ENCODE measurements around the gene PLEKHM2. TPM values are rescaled to one million over a fixed set of nuclear protein-coding genes. Genes with fewer than 3 reads are reported as not detected.

Gene PLEKHM2
- total and polyA plus RNA-seq, 4 donors = 23.9 to 81.7 (median 74.5) TPM

GRCh38 chr1:15681349-15682292 lies 2.5 kb upstream of the PLEKHM2 start:
- Histone ChIP-seq H3K9me3 (ENCODE audit: control insufficient read depth, low read length) (no peaks in the 10 kb centered on the region), H3K27ac (ENCODE audit: low read depth in 1 of 2, low read length in 2 of 2) (no peak overlapping the region), H3K27me3 (ENCODE audit: control insufficient read depth in 1 of 2, insufficient read depth in 2 of 2, low read length in 1 of 2) (no peaks in the 10 kb centered on the region), H3K4me3 (ENCODE audit: low read length in 2 of 2) (no peak overlapping the region), H3K36me3 (ENCODE audit: control insufficient read depth in 1 of 2, insufficient read depth in 2 of 2, low read length in 1 of 2) (no peaks in the 10 kb centered on the region), H3K4me1 (ENCODE audit: control insufficient read depth in 1 of 2, insufficient read depth in 2 of 2, low read length in 2 of 2) (no peaks in the 10 kb centered on the region)
- intact Hi-C loops (cut with DNase I) = loop anchor here in 1 of 2 donors (10.0 kb wide), 1 partner anchor 67 kb away; the partner anchor contains the start of gene DDI2
- ATAC-seq (ENCODE audit: low FRiP score) (no peak), DNase-seq (no peak)
- 86% methylated on average over 12 of the region's 12 CpGs for WGBS, 2 donors

GRCh38 chr1:15682936-15683341 lies 1.2 kb upstream of the PLEKHM2 start:
- DNase-seq (no peak), ATAC-seq (ENCODE audit: low FRiP score) (peak; percentile 4)
- 91% methylated on average over 4 of the region's 4 CpGs for WGBS, 2 donors
- intact Hi-C loops (cut with DNase I) = loop anchor here in 1 of 2 donors (10.0 kb wide), 1 partner anchor 68 kb away; the partner anchor contains the start of gene DDI2
- no peaks in the 10 kb centered on the region for H3K36me3 ChIP-seq (ENCODE audit: control insufficient read depth in 1 of 2, insufficient read depth in 2 of 2, low read length in 1 of 2)
- H3K4me3 ChIP-seq (ENCODE audit: low read length in 2 of 2) = no peak overlapping the region
- no peaks in the 10 kb centered on the region for H3K9me3 ChIP-seq (ENCODE audit: control insufficient read depth, low read length)
- H3K4me1 ChIP-seq (ENCODE audit: control insufficient read depth in 1 of 2, insufficient read depth in 2 of 2, low read length in 2 of 2) = no peaks in the 10 kb centered on the region
- H3K27me3 ChIP-seq (ENCODE audit: control insufficient read depth in 1 of 2, insufficient read depth in 2 of 2, low read length in 1 of 2) = no peaks in the 10 kb centered on the region
- no peak overlapping the region for H3K27ac ChIP-seq (ENCODE audit: low read depth in 1 of 2, low read length in 2 of 2)

- Histone ChIP-seq H3K27ac (ENCODE audit: low read depth in 1 of 2, low read length in 2 of 2) (peak overlapping the region; percentile 86 to 91), H3K4me1 (ENCODE audit: control insufficient read depth in 1 of 2, insufficient read depth in 2 of 2, low read length in 2 of 2) (no peaks in the 10 kb centered on the region), H3K4me3 (ENCODE audit: low read length in 2 of 2) (peak overlapping the region; percentile 77 to 98), H3K9me3 (ENCODE audit: control insufficient read depth, low read length) (no peaks in the 10 kb centered on the region), H3K27me3 (ENCODE audit: control insufficient read depth in 1 of 2, insufficient read depth in 2 of 2, low read length in 1 of 2) (no peaks in the 10 kb centered on the region), H3K36me3 (ENCODE audit: control insufficient read depth in 1 of 2, insufficient read depth in 2 of 2, low read length in 1 of 2) (no peaks in the 10 kb centered on the region)
- no peak for DNase-seq
- ATAC-seq (ENCODE audit: low FRiP score) = no peak
- WGBS, 2 donors = 38 to 47% methylated on average over 16 to 18 of the region's 18 CpGs
- intact Hi-C loops (cut with DNase I) = loop anchor here in 1 of 2 donors (10.0 kb wide), 1 partner anchor 69 kb away; the partner anchor contains the start of gene DDI2
Observed at GRCh38 chr1:15683345-15684039, 628 bp upstream of the PLEKHM2 start.

- DNase-seq (peak; percentile 71 to 82), ATAC-seq (ENCODE audit: low FRiP score) (peak; percentile 35)
- Histone ChIP-seq H3K4me1 (ENCODE audit: control insufficient read depth in 1 of 2, insufficient read depth in 2 of 2, low read length in 2 of 2) (no peaks in the 10 kb centered on the region), H3K36me3 (ENCODE audit: control insufficient read depth in 1 of 2, insufficient read depth in 2 of 2, low read length in 1 of 2) (no peaks in the 10 kb centered on the region), H3K27ac (ENCODE audit: low read depth in 1 of 2, low read length in 2 of 2) (peak overlapping the region; percentile 18 to 91), H3K4me3 (ENCODE audit: low read length in 2 of 2) (peak overlapping the region; percentile 77 to 98), H3K27me3 (ENCODE audit: control insufficient read depth in 1 of 2, insufficient read depth in 2 of 2, low read length in 1 of 2) (no peaks in the 10 kb centered on the region), H3K9me3 (ENCODE audit: control insufficient read depth, low read length) (no peaks in the 10 kb centered on the region)
- 1% methylated on average over 39 to 72 of the region's 72 CpGs for WGBS, 2 donors
- intact Hi-C loops (cut with DNase I) = loop anchor here in 1 of 2 donors (10.0 kb wide), 1 partner anchor 70 kb away; the partner anchor contains the start of gene DDI2
Observed at GRCh38 chr1:15684468-15685291, 560 bp downstream of the PLEKHM2 start.

- H3K27ac ChIP-seq (ENCODE audit: low read depth in 1 of 2, low read length in 2 of 2) = peak overlapping the region in 1 of 2 donors; percentile 39
- no peaks in the 10 kb centered on the region for H3K27me3 ChIP-seq (ENCODE audit: control insufficient read depth in 1 of 2, insufficient read depth in 2 of 2, low read length in 1 of 2)
- ATAC-seq (ENCODE audit: low FRiP score) (no peak), DNase-seq (no peak)
- H3K4me3 ChIP-seq (ENCODE audit: low read length in 2 of 2) = peak overlapping the region in 1 of 2 donors; percentile 31
- H3K36me3 ChIP-seq (ENCODE audit: control insufficient read depth in 1 of 2, insufficient read depth in 2 of 2, low read length in 1 of 2) = no peaks in the 10 kb centered on the region
- no peaks in the 10 kb centered on the region for H3K4me1 ChIP-seq (ENCODE audit: control insufficient read depth in 1 of 2, insufficient read depth in 2 of 2, low read length in 2 of 2)
- H3K9me3 ChIP-seq (ENCODE audit: control insufficient read depth, low read length) = no peaks in the 10 kb centered on the region
- WGBS, 2 donors = 18 to 20% methylated on average over 4 of the region's 4 CpGs
- intact Hi-C loops (cut with DNase I) = loop anchor here in 1 of 2 donors (10.0 kb wide), 1 partner anchor 71 kb away; the partner anchor contains the start of gene DDI2
Observed at GRCh38 chr1:15685820-15686219, 1.7 kb downstream of the PLEKHM2 start.

GRCh38 chr1:15687446-15687845 lies 3.3 kb downstream of the PLEKHM2 start:
- H3K27ac ChIP-seq (ENCODE audit: low read depth in 1 of 2, low read length in 2 of 2) = no peak overlapping the region
- H3K9me3 ChIP-seq (ENCODE audit: control insufficient read depth, low read length) = no peaks in the 10 kb centered on the region
- no peak overlapping the region for H3K4me3 ChIP-seq (ENCODE audit: low read length in 2 of 2)
- no peaks in the 10 kb centered on the region for H3K4me1 ChIP-seq (ENCODE audit: control insufficient read depth in 1 of 2, insufficient read depth in 2 of 2, low read length in 2 of 2)
- WGBS, 2 donors = 44 to 58% methylated on average over 2 of the region's 2 CpGs
- H3K36me3 ChIP-seq (ENCODE audit: control insufficient read depth in 1 of 2, insufficient read depth in 2 of 2, low read length in 1 of 2) = no peaks in the 10 kb centered on the region
- no peak for ATAC-seq (ENCODE audit: low FRiP score)
- intact Hi-C loops (cut with DNase I) = loop anchor here in 1 of 2 donors (10.0 kb wide), 1 partner anchor 73 kb away; the partner anchor contains the start of gene DDI2
- no peaks in the 10 kb centered on the region for H3K27me3 ChIP-seq (ENCODE audit: control insufficient read depth in 1 of 2, insufficient read depth in 2 of 2, low read length in 1 of 2)
- no peak for DNase-seq

GRCh38 chr1:15690317-15690716 lies 6.2 kb downstream of the PLEKHM2 start:
- Histone ChIP-seq H3K4me3 (ENCODE audit: low read length in 2 of 2) (no peak overlapping the region), H3K27ac (ENCODE audit: low read depth in 1 of 2, low read length in 2 of 2) (no peak overlapping the region), H3K9me3 (ENCODE audit: control insufficient read depth, low read length) (no peaks in the 10 kb centered on the region), H3K27me3 (ENCODE audit: control insufficient read depth in 1 of 2, insufficient read depth in 2 of 2, low read length in 1 of 2) (no peaks in the 10 kb centered on the region), H3K36me3 (ENCODE audit: control insufficient read depth in 1 of 2, insufficient read depth in 2 of 2, low read length in 1 of 2) (no peaks in the 10 kb centered on the region), H3K4me1 (ENCODE audit: control insufficient read depth in 1 of 2, insufficient read depth in 2 of 2, low read length in 2 of 2) (no peaks in the 10 kb centered on the region)
- no peak for ATAC-seq (ENCODE audit: low FRiP score)
- intact Hi-C loops (cut with DNase I) = no loop called here
- DNase-seq = no peak
- WGBS, 2 donors = 79 to 85% methylated on average over 6 of the region's 6 CpGs

Data from aorta (tissue), 5 donors.